ENCODE results near the gene SAC3D1.
"Not testable (repeated sequence)": the region's sequence is repeated elsewhere in the genome, so short reads cannot be mapped to it uniquely, and the experiment has no call there.

SAC3D1 gene

GRCh38 chr11:65040847-65041622 is at the start of gene SAC3D1:
Gene SAC3D1 (plus strand): TSS chr11:65041210. CDS start chr11:65041293, 83 bp downstream.
- peak; percentile 86 for DNase-seq

GRCh38 chr11:64994318-64994717 is 46.7 kb upstream of the SAC3D1 start:
- no peak for DNase-seq

- DNase-seq, result no peak
Observed at GRCh38 chr11:64996327-64996709, 44.7 kb upstream of the SAC3D1 start.

DNA sequence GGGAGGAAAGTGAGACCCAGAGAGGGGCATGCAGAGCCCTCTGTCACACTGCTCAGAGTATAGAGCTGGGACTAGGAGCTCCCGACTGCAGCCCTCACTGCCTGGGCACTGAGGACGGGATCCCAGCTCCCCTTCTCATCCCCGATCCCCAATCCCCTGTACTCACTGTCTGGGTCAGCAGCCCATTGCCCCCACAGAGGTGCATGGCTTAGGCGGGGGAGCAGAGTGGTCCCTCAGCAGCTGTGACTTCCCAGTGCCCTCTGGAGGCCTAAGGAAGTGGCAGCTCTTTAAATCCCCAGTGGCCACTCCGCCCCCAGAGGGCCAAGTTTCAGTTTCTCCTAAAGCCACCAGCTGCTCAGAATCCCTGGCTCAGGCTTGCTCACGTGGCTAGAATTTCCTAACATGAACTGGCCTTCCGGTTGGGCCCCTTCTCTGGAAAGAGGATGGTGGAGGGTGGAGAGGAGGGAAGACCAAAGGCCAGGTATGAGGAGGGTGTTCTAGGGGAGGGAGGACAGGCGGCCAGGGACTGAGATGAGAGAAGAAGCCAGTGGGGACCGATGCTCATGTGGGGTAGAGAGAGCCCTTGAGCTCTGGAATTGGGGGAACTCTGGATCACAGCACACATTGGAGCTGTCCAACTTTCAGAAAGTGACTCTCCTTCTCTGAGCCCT is 44.2 kb upstream of the SAC3D1 start, which contains the start of gene BATF2:
Gene BATF2 (minus strand): TSS at position 262 of the 671 bp plus-strand sequence. CDS start 57 bp downstream, at position 205.
- DNase-seq, result peak; percentile 2

GRCh38 chr11:64998141-64998540 is 42.9 kb upstream of the SAC3D1 start:
- DNase-seq, result no peak

GRCh38 chr11:64998690-64999431 is 42.1 kb upstream of the SAC3D1 start:
- DNase-seq, result peak; percentile 25

GRCh38 chr11:64999478-64999877 is 41.5 kb upstream of the SAC3D1 start:
- no peak for DNase-seq

DNA sequence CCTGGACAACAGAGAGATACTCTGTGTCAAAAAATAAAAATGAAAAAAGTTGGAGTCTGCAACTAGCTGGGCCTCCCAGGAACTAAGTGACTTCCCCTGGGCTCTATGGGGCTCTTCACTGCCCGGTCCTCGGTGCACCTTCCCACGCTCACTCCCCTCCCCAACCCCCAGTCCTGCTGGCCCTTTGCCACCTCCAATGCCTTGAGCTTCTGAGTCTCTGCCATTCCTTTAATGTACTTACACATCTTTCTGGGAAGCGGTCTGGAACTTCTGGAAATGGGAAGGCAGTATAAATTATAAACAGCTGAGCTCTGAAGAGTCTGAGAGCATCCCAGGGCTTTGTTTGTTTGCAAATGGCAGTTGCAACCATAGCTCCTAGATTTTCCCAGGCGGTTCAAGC is 38.3 kb upstream of the SAC3D1 start:
- no peak for DNase-seq

GRCh38 chr11:65003282-65003681 is 37.7 kb upstream of the SAC3D1 start:
- DNase-seq, result no peak

GRCh38 chr11:65003968-65004367 is 37.0 kb upstream of the SAC3D1 start:
- not testable (repeated sequence) for DNase-seq

- no peak for DNase-seq
Observed at GRCh38 chr11:65008016-65008415, 33.0 kb upstream of the SAC3D1 start.

- DNase-seq, result no peak
Observed at GRCh38 chr11:65008873-65009272, 32.1 kb upstream of the SAC3D1 start.

- DNase-seq, result peak; percentile 77
Observed at GRCh38 chr11:65013130-65013887, 27.7 kb upstream of the SAC3D1 start.

- DNase-seq, result peak; percentile 55
Observed at GRCh38 chr11:65013888-65014725, 26.9 kb upstream of the SAC3D1 start, which contains the start of gene ARL2. Gene ARL2 (plus strand): TSS chr11:65014160. CDS start chr11:65014208, 48 bp downstream.

GRCh38 chr11:65014726-65015227 is 26.2 kb upstream of the SAC3D1 start:
- DNase-seq, result no peak

DNA sequence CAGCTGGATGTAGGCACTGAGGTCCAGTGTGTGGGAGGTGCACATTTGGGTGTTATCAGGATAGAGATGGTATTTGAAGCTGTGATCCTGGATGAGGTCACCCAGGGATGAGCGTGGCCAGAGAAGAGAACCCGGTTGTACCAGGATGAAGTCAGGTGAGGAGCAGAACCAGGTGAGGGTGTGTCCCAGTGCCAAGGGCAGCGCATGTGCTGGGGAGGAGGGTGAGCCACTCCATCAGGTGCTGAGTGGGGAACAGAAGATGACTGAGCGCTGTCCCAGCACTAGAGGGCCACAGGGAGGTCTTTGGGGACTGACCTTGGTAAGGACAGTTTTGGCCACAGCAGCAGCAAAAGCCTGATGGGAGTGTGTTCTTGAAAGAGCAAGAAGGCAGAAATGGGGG is 24.3 kb upstream of the SAC3D1 start:
- no peak for DNase-seq

- DNase-seq, result no peak
Observed at GRCh38 chr11:65017937-65018336, 23.1 kb upstream of the SAC3D1 start.

GRCh38 chr11:65019824-65020223 is 21.2 kb upstream of the SAC3D1 start:
- DNase-seq, result no peak

GRCh38 chr11:65021003-65021402 is 20.0 kb upstream of the SAC3D1 start:
- no peak for DNase-seq

GRCh38 chr11:65021509-65021908 is 19.5 kb upstream of the SAC3D1 start:
- DNase-seq, result no peak

- not testable (repeated sequence) for DNase-seq
Observed at GRCh38 chr11:65023502-65023901, 17.5 kb upstream of the SAC3D1 start.

Measured in kidney glomerular epithelial cell (primary cell).